Fibroblast of skin of back (primary cell): ENCODE data around the gene TBX18. TPM values are rescaled to one million over a fixed set of nuclear protein-coding genes. Genes with fewer than 3 reads are reported as not detected.

ENCODE experiments used
- DNase-seq: peaks from one replicate; pipeline ENCODE4 v3.0.0-alpha.2; 2013
- polyA plus RNA-seq, 2 experiments: library from polyadenylated mRNA; unstranded; fragments of 120-200 nt; gene quantifications; one replicate each; pipeline ENCODE4 v1.2.1, GENCODE V29; 2013; ENCODE audit not compliant: insufficient read length in 2 of 2

TBX18 gene
- polyA plus RNA-seq (2013, experiment 1 of 2; ENCODE audit: insufficient read length), result 22.9 TPM
- polyA plus RNA-seq (2013, experiment 2 of 2; ENCODE audit: insufficient read length), result 24.4 TPM

- DNase-seq, result peak; percentile 99
Measured at GRCh38 chr6:84764332-84765049, at the start of gene TBX18. TBX18 (minus strand) TSS chr6:84764598; CDS start chr6:84764181, 417 bp downstream.

- no peak for DNase-seq
Measured at GRCh38 chr6:84811351-84811750, 47.0 kb upstream of the TBX18 start.

GRCh38 chr6:84809455-84809854 lies 45.1 kb upstream of the TBX18 start:
- DNase-seq, result no peak

- DNase-seq, result no peak
Measured at GRCh38 chr6:84808491-84809061, 44.2 kb upstream of the TBX18 start.

GRCh38 chr6:84805145-84805544 lies 40.7 kb upstream of the TBX18 start:
- DNase-seq, result no peak

GRCh38 chr6:84804720-84805119 lies 40.3 kb upstream of the TBX18 start:
- DNase-seq, result peak; percentile 54

- DNase-seq, result no peak
Measured at GRCh38 chr6:84801250-84801649, 36.9 kb upstream of the TBX18 start.

- DNase-seq, result peak; percentile 90
Measured at GRCh38 chr6:84798257-84798656, 33.9 kb upstream of the TBX18 start.

GRCh38 chr6:84796343-84796742 lies 31.9 kb upstream of the TBX18 start:
- DNase-seq, result no peak

- DNase-seq, result no peak
Measured at GRCh38 chr6:84791927-84792326, 27.5 kb upstream of the TBX18 start.

- DNase-seq, result peak; percentile 46
Measured at GRCh38 chr6:84791233-84791632, 26.8 kb upstream of the TBX18 start.

- no peak for DNase-seq
Measured at GRCh38 chr6:84789170-84789569, 24.8 kb upstream of the TBX18 start.

- no peak for DNase-seq
Measured at GRCh38 chr6:84788689-84789088, 24.3 kb upstream of the TBX18 start.

GRCh38 chr6:84785671-84786070 lies 21.3 kb upstream of the TBX18 start:
- DNase-seq, result peak; percentile 76

GRCh38 chr6:84779917-84780316 lies 15.5 kb upstream of the TBX18 start:
- no peak for DNase-seq

- no peak for DNase-seq
Measured at GRCh38 chr6:84779380-84779779, 15.0 kb upstream of the TBX18 start.

GRCh38 chr6:84777888-84778287 lies 13.5 kb upstream of the TBX18 start:
- peak; percentile 96 for DNase-seq

- DNase-seq, result no peak
Measured at GRCh38 chr6:84776392-84776791, 12.0 kb upstream of the TBX18 start.

GRCh38 chr6:84775751-84776150 lies 11.4 kb upstream of the TBX18 start:
- DNase-seq, result no peak

- no peak for DNase-seq
Measured at GRCh38 chr6:84774985-84775284, 10.5 kb upstream of the TBX18 start.

- DNase-seq, result peak; percentile 60
Measured at GRCh38 chr6:84774157-84774984, 10.0 kb upstream of the TBX18 start.

- peak; percentile 53 for DNase-seq
Measured at GRCh38 chr6:84773431-84774156, 9.2 kb upstream of the TBX18 start.

GRCh38 chr6:84773133-84773430 lies 8.7 kb upstream of the TBX18 start:
- DNase-seq, result no peak
